ENCODE measurements around the gene ASB13. TPM values are rescaled to one million over a fixed set of nuclear protein-coding genes. Genes with fewer than 3 reads are reported as not detected.

ASB13 gene
- total RNA-seq, 1 experiment from 2014 or later = 25.9 TPM

DNA sequence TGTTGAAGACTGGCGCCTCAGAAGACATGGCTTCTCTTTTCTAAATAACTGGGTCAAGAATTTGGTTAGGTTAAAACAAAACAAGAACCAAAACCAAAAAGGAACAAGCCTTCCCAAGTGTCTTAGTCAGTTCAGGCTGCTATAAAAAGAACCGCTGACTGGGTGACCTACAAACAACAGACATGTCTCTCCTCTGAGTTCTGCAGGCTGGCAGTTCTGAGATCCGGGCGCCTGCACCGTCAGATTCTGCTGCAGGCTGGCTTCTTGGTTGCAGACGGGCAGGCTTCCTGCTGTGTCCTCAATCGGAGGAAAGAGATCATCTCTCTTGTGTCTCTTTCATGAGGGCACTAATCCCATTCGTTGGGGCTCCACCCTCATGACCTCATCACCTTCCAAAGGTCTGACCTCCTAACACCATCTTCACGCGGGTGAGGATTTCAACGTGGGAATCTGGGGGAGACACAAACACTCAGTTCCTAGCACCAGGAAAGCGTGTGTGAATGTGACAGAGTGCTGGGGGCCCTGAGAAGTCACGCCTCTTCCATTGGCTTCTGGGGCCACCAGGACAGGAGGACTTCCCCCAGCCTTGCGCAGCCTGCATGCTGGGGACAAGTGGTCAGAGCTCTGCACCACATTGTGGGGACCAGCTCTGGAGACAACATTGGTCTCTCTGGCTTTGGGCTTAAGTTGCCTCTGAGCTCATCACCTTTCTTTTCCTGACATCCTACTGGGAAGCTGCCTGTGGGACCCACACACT is 63.1 kb downstream of the ASB13 start:
- H3K4me2 ChIP-seq (ENCODE audit: low read length) = no peak overlapping the region
- no peak overlapping the region for H3K9ac ChIP-seq (ENCODE audit: low read length)
- no peak overlapping the region for H3K4me3 ChIP-seq (replicated peaks in 1 of 2; ENCODE audit: low read depth in 1 of 2, low read length in 2 of 2)
- no peaks in the 10 kb centered on the region for H3K4me1 ChIP-seq (ENCODE audit: control insufficient read depth in 1 of 2, insufficient read depth in 2 of 2, low read length in 2 of 2)
- no peak overlapping the region for H3K27ac ChIP-seq (ENCODE audit: low read depth, low read length)
- H4K20me1 ChIP-seq (ENCODE audit: insufficient read depth) = no peaks in the 10 kb centered on the region
- ChIA-PET POLR2A (no interaction called here), RAD21 (ENCODE audit: low non-redundant PET in 1 of 2, low total read pairs in 2 of 2, uncharacterized antibody in 2 of 2, unreplicated experiment in 2 of 2) (no interaction called here), CTCF (no interaction called here)
- no peaks in the 10 kb centered on the region for H3K36me3 ChIP-seq (ENCODE audit: control insufficient read depth in 1 of 2, insufficient read depth in 2 of 2, low read length in 2 of 2)
- no peaks in the 10 kb centered on the region for H3K9me3 ChIP-seq (ENCODE audit: control insufficient read depth in 1 of 2, insufficient read depth in 1 of 2, low read depth in 1 of 2, low read length in 2 of 2)
- ATAC-seq = no peak
- BruUV-seq (replicated peaks) = no TSS peak
- no peak for TF ChIP-seq JUND (IDR thresholded peaks at IDR 0.05)
- TF ChIP-seq POLR2A (IDR thresholded peaks at IDR 0.05; ENCODE audit: borderline replicate concordance, extremely low read depth, insufficient read depth, insufficient read length) = no peak
- TF ChIP-seq ZFX (IDR thresholded peaks at IDR 0.05) = no peak
- TF ChIP-seq FOSL1 (IDR thresholded peaks at IDR 0.05; ENCODE audit: low read depth) = no peak
- no peak for TF ChIP-seq CEBPB (IDR thresholded peaks at IDR 0.05; ENCODE audit: low read depth)
- TF ChIP-seq, protein P1, sequence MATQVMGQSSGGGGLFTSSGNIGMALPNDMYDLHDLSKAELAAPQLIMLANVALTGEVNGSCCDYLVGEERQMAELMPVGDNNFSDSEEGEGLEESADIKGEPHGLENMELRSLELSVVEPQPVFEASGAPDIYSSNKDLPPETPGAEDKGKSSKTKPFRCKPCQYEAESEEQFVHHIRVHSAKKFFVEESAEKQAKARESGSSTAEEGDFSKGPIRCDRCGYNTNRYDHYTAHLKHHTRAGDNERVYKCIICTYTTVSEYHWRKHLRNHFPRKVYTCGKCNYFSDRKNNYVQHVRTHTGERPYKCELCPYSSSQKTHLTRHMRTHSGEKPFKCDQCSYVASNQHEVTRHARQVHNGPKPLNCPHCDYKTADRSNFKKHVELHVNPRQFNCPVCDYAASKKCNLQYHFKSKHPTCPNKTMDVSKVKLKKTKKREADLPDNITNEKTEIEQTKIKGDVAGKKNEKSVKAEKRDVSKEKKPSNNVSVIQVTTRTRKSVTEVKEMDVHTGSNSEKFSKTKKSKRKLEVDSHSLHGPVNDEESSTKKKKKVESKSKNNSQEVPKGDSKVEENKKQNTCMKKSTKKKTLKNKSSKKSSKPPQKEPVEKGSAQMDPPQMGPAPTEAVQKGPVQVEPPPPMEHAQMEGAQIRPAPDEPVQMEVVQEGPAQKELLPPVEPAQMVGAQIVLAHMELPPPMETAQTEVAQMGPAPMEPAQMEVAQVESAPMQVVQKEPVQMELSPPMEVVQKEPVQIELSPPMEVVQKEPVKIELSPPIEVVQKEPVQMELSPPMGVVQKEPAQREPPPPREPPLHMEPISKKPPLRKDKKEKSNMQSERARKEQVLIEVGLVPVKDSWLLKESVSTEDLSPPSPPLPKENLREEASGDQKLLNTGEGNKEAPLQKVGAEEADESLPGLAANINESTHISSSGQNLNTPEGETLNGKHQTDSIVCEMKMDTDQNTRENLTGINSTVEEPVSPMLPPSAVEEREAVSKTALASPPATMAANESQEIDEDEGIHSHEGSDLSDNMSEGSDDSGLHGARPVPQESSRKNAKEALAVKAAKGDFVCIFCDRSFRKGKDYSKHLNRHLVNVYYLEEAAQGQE (IDR thresholded peaks at IDR 0.05; ENCODE audit: low read depth) = no peak
- TF ChIP-seq, protein P2, sequence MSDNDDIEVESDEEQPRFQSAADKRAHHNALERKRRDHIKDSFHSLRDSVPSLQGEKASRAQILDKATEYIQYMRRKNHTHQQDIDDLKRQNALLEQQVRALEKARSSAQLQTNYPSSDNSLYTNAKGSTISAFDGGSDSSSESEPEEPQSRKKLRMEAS (IDR thresholded peaks at IDR 0.05) = no peak
- no peak for TF ChIP-seq YY1 (IDR thresholded peaks at IDR 0.05; ENCODE audit: extremely low read depth, insufficient replicate concordance, low read depth, low read length)
- no peak for TF ChIP-seq EGR1 (IDR thresholded peaks at IDR 0.05; ENCODE audit: low read depth)
- no peak for TF ChIP-seq EZH2 (IDR thresholded peaks at IDR 0.05)
- no peak for TF ChIP-seq EZH2phosphoT487 (IDR thresholded peaks at IDR 0.05; ENCODE audit: borderline replicate concordance)
- TF ChIP-seq, protein P3, sequence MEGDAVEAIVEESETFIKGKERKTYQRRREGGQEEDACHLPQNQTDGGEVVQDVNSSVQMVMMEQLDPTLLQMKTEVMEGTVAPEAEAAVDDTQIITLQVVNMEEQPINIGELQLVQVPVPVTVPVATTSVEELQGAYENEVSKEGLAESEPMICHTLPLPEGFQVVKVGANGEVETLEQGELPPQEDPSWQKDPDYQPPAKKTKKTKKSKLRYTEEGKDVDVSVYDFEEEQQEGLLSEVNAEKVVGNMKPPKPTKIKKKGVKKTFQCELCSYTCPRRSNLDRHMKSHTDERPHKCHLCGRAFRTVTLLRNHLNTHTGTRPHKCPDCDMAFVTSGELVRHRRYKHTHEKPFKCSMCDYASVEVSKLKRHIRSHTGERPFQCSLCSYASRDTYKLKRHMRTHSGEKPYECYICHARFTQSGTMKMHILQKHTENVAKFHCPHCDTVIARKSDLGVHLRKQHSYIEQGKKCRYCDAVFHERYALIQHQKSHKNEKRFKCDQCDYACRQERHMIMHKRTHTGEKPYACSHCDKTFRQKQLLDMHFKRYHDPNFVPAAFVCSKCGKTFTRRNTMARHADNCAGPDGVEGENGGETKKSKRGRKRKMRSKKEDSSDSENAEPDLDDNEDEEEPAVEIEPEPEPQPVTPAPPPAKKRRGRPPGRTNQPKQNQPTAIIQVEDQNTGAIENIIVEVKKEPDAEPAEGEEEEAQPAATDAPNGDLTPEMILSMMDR (IDR thresholded peaks at IDR 0.05 in 2 of 3, conservative IDR thresholded peaks at IDR 0.05 in 1 of 3; ENCODE audit: borderline replicate concordance in 1 of 3, insufficient read depth in 1 of 3, low read depth in 2 of 3, low read length in 2 of 3) = no peak
- no peak for DNase-seq (ENCODE audit: low read depth, low spot score)
- H3K27me3 ChIP-seq (ENCODE audit: insufficient read depth, low read length) = no peaks in the 10 kb centered on the region
- no peaks in the 10 kb centered on the region for H3K79me2 ChIP-seq (ENCODE audit: insufficient read depth, low read length)
- intact Hi-C loops (cut with micrococcal nuclease) = no loop called here
- H3K9me2 ChIP-seq (ENCODE audit: insufficient read depth) = no peaks in the 10 kb centered on the region
- H2AFZ ChIP-seq (ENCODE audit: low read depth, low read length, poor library complexity, severe bottlenecking) = no peak overlapping the region

Data from HCT116 (cell line).